Measurements from ENCODE around the gene DNAAF3. TPM values are rescaled to one million over a fixed set of nuclear protein-coding genes. Genes with fewer than 3 reads are reported as not detected.

Gene DNAAF3
- total RNA-seq, 1 donor from 2014 or later: 2.2 TPM

- Mint-ChIP-seq H3K27ac (ENCODE audit: unreplicated experiment) (no peak overlapping the region), H3K9me3 (ENCODE audit: unreplicated experiment) (no peaks in the 10 kb centered on the region), H3K27me3 (ENCODE audit: unreplicated experiment) (peaks cover 5% of the 10 kb centered on the region), H3K4me1 (ENCODE audit: unreplicated experiment) (peaks cover 9% of the 10 kb centered on the region), H3K4me3 (ENCODE audit: unreplicated experiment) (no peak overlapping the region), H3K36me3 (ENCODE audit: low read depth, unreplicated experiment) (no peaks in the 10 kb centered on the region)
- DNase-seq (ENCODE audit: low spot score): no peak
- no peak for TF ChIP-seq CTCF (IDR thresholded peaks at IDR 0.05; ENCODE audit: unreplicated experiment)
These were observed 35.0 kb downstream of the DNAAF3 start for GRCh38 chr19:55131421-55131820.

GRCh38 chr19:55119053-55119452 lies 47.4 kb downstream of the DNAAF3 start:
- Mint-ChIP-seq H3K27me3 (ENCODE audit: unreplicated experiment) (peaks cover 26% of the 10 kb centered on the region), H3K36me3 (ENCODE audit: low read depth, unreplicated experiment) (peaks cover 14% of the 10 kb centered on the region), H3K27ac (ENCODE audit: unreplicated experiment) (peak overlapping the region; percentile 61), H3K4me3 (ENCODE audit: unreplicated experiment) (peak overlapping the region; percentile 97), H3K4me1 (ENCODE audit: unreplicated experiment) (peaks cover 23% of the 10 kb centered on the region), H3K9me3 (ENCODE audit: unreplicated experiment) (no peaks in the 10 kb centered on the region)
- no peak for DNase-seq (ENCODE audit: low spot score)
- TF ChIP-seq CTCF (IDR thresholded peaks at IDR 0.05; ENCODE audit: unreplicated experiment): no peak

GRCh38 chr19:55118401-55118991 lies 47.9 kb downstream of the DNAAF3 start:
- DNase-seq (ENCODE audit: low spot score): peak; percentile 65
- no peaks in the 10 kb centered on the region for H3K9me3 Mint-ChIP-seq (ENCODE audit: unreplicated experiment)
- TF ChIP-seq CTCF (IDR thresholded peaks at IDR 0.05; ENCODE audit: unreplicated experiment): no peak
- H3K4me3 Mint-ChIP-seq (ENCODE audit: unreplicated experiment): peak overlapping the region; percentile 97
- H3K4me1 Mint-ChIP-seq (ENCODE audit: unreplicated experiment): peaks cover 23% of the 10 kb centered on the region
- peaks cover 22% of the 10 kb centered on the region for H3K27me3 Mint-ChIP-seq (ENCODE audit: unreplicated experiment)
- H3K36me3 Mint-ChIP-seq (ENCODE audit: low read depth, unreplicated experiment): peaks cover 14% of the 10 kb centered on the region
- peak overlapping the region; percentile 88 for H3K27ac Mint-ChIP-seq (ENCODE audit: unreplicated experiment)

GRCh38 chr19:55117663-55118391 lies 48.6 kb downstream of the DNAAF3 start:
- TF ChIP-seq CTCF (IDR thresholded peaks at IDR 0.05; ENCODE audit: unreplicated experiment): no peak
- Mint-ChIP-seq H3K9me3 (ENCODE audit: unreplicated experiment) (no peaks in the 10 kb centered on the region), H3K4me1 (ENCODE audit: unreplicated experiment) (peaks cover 23% of the 10 kb centered on the region), H3K27me3 (ENCODE audit: unreplicated experiment) (peaks cover 22% of the 10 kb centered on the region), H3K4me3 (ENCODE audit: unreplicated experiment) (peak overlapping the region; percentile 97), H3K36me3 (ENCODE audit: low read depth, unreplicated experiment) (peaks cover 14% of the 10 kb centered on the region), H3K27ac (ENCODE audit: unreplicated experiment) (peak overlapping the region; percentile 88)
- peak; percentile 91 for DNase-seq (ENCODE audit: low spot score)
